Naive B cell (primary cell): ENCODE results near the gene EGFR. TPM values are rescaled to one million over a fixed set of nuclear protein-coding genes. Genes with fewer than 3 reads are reported as not detected.

Experiments used
- ATAC-seq, 2 donors: fragments of 150-1000 bp; cut with Tn5 transposase; 2 replicates each; pipeline ENCODE4 v1.10.0; 2021; ENCODE audit warnings: low read depth in 2 of 2, mild to moderate bottlenecking in 2 of 2, moderate library complexity in 2 of 2
- DNase-seq: peaks from one replicate; pipeline ENCODE4 v3.0.0; 2022
- H3K27ac Mint-ChIP-seq, 6 donors: one replicate each; pipeline ENCODE4 v1.8.0; 2020 to 2022; ENCODE audit warnings: mild to moderate bottlenecking in 6 of 6, mixed read lengths in 6 of 6, moderate library complexity in 5 of 6, inconsistent platforms in 2 of 6
- H3K27me3 Mint-ChIP-seq, 3 donors: one replicate each; pipeline ENCODE4 v1.8.0; 2021 to 2022; ENCODE audit warnings: mixed read lengths in 3 of 3, mild to moderate bottlenecking in 1 of 3
- H3K36me3 Mint-ChIP-seq, 2 donors: one replicate each; pipeline ENCODE4 v1.8.0; 2020 to 2022; ENCODE audit warnings: mixed read lengths in 2 of 2, inconsistent platforms in 1 of 2, mild to moderate bottlenecking in 1 of 2
- H3K4me1 Mint-ChIP-seq, 3 donors: one replicate each; pipeline ENCODE4 v1.8.0; 2020 to 2022; ENCODE audit warnings: mixed read lengths in 3 of 3, inconsistent platforms in 1 of 3, mild to moderate bottlenecking in 1 of 3, moderate library complexity in 1 of 3
- H3K4me3 Mint-ChIP-seq, 8 donors: one replicate each; pipeline ENCODE4 v1.8.0; 2020 to 2022; ENCODE audit warnings: mild to moderate bottlenecking in 8 of 8, mixed read lengths in 8 of 8, moderate library complexity in 8 of 8, inconsistent platforms in 2 of 8
- H3K9me3 Mint-ChIP-seq, 7 donors: one replicate each; pipeline ENCODE4 v1.8.0; 2020 to 2022; ENCODE audit warnings: mixed read lengths in 7 of 7, mild to moderate bottlenecking in 5 of 7, inconsistent platforms in 2 of 7, moderate library complexity in 1 of 7
- polyA plus RNA-seq, 6 donors: library from polyadenylated mRNA; unstranded; fragments of 300-500 nt; fragmentation: Illumina TruSeq; gene quantifications; one replicate each; pipeline ENCODE4 v1.2.3, GENCODE V29; 2021; ENCODE audit warnings: low read depth in 6 of 6

Gene EGFR
- polyA plus RNA-seq, 6 donors from 2014 or later, result not detected

DNA sequence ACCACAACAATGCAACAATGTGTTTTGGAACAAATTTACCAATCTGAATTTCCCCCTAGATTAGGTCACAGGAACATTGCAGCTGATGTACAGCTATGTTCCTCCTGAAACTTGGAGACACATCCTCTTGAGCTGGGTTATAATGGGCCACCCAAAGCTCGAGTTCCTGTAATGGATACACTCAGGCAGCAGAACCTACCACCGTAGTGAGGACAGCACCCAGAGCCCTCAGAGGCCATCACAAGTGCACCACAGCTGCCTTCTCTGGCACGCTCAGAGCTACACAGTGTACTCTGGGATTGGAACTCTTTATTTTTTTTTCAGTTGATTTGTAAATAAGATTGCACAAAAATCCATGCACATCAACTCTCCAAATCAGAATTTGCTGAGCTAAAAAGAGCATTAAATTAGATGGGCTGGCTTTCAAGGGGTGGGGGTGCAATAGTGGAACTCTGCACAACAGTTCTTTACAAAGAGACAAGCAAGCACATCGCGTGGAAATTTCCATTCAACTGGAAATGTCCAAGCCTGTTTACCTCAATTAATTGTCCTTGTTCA is 56.7 kb downstream of the EGFR start:
- ATAC-seq (no peak), DNase-seq (no peak)
- Mint-ChIP-seq H3K9me3 (peaks cover 0 to 3% (median 0%) of the 10 kb centered on the region in 7 donors), H3K27ac (no peak overlapping the region), H3K36me3 (no peaks in the 10 kb centered on the region), H3K27me3 (peaks cover 14 to 32% (median 15%) of the 10 kb centered on the region in 3 donors), H3K4me3 (no peak overlapping the region), H3K4me1 (peaks cover 7 to 15% (median 14%) of the 10 kb centered on the region in 3 donors)

DNA sequence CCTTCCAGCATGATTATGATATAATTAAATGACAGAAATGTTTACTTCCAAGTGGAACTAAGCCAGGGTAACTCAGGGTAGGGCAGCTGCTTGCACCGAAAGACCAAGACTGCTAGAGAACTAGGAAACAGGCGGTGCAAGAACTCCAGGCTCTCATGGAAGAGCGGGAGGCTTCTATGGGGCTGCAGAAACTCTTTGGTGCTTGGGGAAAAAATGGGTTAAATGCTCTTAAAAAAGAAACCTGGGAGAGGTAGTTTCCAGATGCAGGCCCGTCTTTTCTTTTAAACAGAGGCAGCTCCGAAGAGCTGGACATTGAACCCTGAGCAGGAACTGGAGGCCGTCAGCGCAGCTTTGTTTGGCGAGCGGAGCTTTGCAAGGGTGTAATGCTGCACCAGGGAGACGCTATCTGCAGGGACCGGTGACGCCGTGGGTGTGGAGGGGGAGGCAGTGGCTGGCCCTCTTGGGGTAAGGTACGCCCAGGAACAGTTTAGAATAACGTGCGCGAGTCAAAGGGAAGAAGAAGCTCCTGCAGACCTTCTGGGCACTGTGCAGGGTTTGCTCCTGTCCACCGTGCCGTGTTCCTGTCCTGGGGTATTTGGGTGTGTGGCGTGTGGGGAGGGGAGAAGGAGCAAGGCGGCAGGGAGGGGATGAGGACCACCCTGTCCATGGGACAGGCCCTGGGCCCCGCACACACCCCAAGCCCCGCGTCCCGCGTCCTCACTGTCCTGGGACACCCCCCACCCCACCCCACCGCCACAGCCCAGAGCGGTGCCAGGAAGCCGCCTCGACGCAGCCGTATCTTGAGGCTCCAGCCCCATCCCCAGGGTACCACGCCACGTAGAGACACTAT is 59.0 kb downstream of the EGFR start:
- Mint-ChIP-seq H3K9me3 (peaks cover 0 to 3% (median 0%) of the 10 kb centered on the region in 7 donors), H3K27ac (peak overlapping the region in 1 of 6 donors; percentile 4), H3K27me3 (peaks cover 21 to 43% (median 23%) of the 10 kb centered on the region in 3 donors), H3K4me1 (peaks cover 7 to 15% (median 13%) of the 10 kb centered on the region in 3 donors), H3K36me3 (no peaks in the 10 kb centered on the region), H3K4me3 (no peak overlapping the region)
- DNase-seq, result no peak
- ATAC-seq, result no peak

DNA sequence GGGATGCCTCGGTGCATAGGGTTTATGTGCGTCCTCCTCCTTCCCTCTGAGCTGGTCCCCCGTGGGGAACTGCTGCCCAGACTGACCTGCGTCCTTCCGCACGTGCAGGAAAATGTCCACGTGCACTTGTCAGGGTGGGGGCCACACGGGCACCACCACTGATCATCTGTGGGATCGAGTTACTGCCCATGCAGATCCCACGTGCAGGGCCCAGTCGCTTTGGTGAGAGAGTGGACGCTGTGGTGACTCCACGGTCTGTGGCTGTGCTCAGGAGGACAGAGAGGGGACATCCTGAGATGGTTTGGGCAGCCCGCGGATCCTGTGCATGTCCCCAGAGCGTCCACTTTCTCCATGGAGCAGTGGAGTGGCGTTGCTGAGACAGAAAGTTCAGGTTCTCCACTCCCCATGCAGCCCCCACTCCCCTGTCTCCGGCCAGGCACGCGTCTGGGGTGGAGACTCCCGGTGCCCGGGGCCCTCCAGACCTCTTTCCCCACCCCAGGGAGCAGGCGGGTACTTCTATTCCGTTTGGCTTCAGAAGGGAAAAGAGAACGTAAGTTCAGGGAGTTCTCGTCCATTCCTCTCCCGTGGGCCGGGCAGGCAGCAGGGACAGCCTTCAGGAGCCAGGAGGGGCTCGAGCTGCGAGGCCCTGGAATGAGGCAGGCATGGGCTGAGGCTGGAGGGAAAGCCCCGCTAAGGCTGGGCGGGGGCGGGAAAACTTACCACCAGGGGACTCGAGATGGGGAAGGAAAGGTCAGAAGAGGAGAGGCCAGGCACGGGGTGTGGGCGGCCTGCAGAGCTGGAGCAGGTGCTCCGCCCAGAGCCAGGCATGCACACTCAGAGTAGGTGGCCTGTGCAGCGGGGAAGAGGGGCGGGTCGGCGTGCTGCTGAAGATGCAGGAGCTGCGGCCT is 59.9 kb downstream of the EGFR start:
- ATAC-seq, result no peak
- H3K4me3 Mint-ChIP-seq, result no peak overlapping the region
- peaks cover 27 to 43% (median 30%) of the 10 kb centered on the region in 3 donors for H3K27me3 Mint-ChIP-seq
- no peak overlapping the region for H3K27ac Mint-ChIP-seq
- DNase-seq, result no peak
- H3K4me1 Mint-ChIP-seq, result peaks cover 4 to 9% (median 4%) of the 10 kb centered on the region in 3 donors
- no peaks in the 10 kb centered on the region for H3K36me3 Mint-ChIP-seq
- peaks cover 0 to 3% (median 0%) of the 10 kb centered on the region in 7 donors for H3K9me3 Mint-ChIP-seq

- DNase-seq (no peak), ATAC-seq (no peak)
- H3K9me3 Mint-ChIP-seq, result peaks cover 0 to 3% (median 0%) of the 10 kb centered on the region in 7 donors
- H3K27ac Mint-ChIP-seq, result no peak overlapping the region
- no peaks in the 10 kb centered on the region for H3K4me1 Mint-ChIP-seq
- peaks cover 37 to 44% (median 42%) of the 10 kb centered on the region in 3 donors for H3K27me3 Mint-ChIP-seq
- H3K4me3 Mint-ChIP-seq, result peak overlapping the region in 1 of 8 donors; percentile 17
- H3K36me3 Mint-ChIP-seq, result no peaks in the 10 kb centered on the region
These were observed 61.3 kb downstream of the EGFR start for GRCh38 chr7:55080000-55080623.

DNA sequence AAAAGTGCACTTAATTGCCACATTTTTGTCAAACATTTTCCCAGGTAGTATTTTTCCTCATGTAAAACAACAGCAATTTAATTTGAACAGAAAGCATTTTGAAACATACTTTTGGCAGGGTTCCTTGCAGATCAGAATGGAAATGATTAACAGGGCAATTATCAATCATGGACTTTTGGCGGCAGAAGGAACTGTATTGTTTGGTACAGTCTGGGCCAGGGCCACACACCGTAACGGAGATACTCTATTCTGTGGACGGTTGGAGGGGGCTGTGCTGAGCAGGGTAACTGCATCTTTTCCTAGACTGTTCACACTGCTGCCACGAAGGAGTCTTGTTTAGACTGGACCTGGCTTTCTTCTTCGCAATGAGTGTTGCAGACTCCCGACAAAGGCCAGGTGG is 62.3 kb downstream of the EGFR start:
- H3K9me3 Mint-ChIP-seq, result peaks cover 0 to 3% (median 0%) of the 10 kb centered on the region in 7 donors
- H3K4me1 Mint-ChIP-seq, result peaks cover 0 to 3% (median 1%) of the 10 kb centered on the region in 3 donors
- no peaks in the 10 kb centered on the region for H3K36me3 Mint-ChIP-seq
- no peak for ATAC-seq
- no peak for DNase-seq
- no peak overlapping the region for H3K27ac Mint-ChIP-seq
- H3K4me3 Mint-ChIP-seq, result no peak overlapping the region
- H3K27me3 Mint-ChIP-seq, result peaks cover 41 to 51% (median 48%) of the 10 kb centered on the region in 3 donors

GRCh38 chr7:55081472-55082227 is 62.8 kb downstream of the EGFR start:
- Mint-ChIP-seq H3K9me3 (peaks cover 0 to 3% (median 0%) of the 10 kb centered on the region in 7 donors), H3K27me3 (peaks cover 44 to 57% (median 54%) of the 10 kb centered on the region in 3 donors), H3K4me3 (no peak overlapping the region), H3K4me1 (peaks cover under 1 to 9% (median 7%) of the 10 kb centered on the region in 3 donors), H3K27ac (no peak overlapping the region), H3K36me3 (no peaks in the 10 kb centered on the region)
- DNase-seq (no peak), ATAC-seq (no peak)

DNA sequence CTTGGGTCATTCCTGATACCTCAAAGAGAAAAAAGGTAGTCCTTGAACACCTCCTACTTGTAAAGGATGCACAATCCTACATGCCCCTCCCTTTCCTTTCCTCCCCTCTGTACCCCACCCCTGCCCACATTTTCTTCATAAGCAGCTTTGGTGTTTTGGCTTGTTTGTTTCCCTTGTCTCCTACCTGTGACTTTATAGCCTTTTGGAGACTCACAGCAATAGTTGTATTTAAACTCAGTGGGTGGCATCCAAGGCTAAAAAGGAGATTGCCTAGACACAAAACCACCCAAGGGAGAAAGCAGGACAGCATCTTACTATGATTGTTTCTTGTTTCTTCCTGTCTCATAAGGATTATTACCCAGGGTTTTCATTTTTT is 63.4 kb downstream of the EGFR start:
- Mint-ChIP-seq H3K9me3 (peaks cover 0 to 3% (median 0%) of the 10 kb centered on the region in 7 donors), H3K36me3 (no peaks in the 10 kb centered on the region), H3K27ac (no peak overlapping the region), H3K4me3 (no peak overlapping the region), H3K27me3 (peaks cover 47 to 61% (median 60%) of the 10 kb centered on the region in 3 donors), H3K4me1 (peaks cover 2 to 13% (median 10%) of the 10 kb centered on the region in 3 donors)
- DNase-seq (no peak), ATAC-seq (no peak)

DNA sequence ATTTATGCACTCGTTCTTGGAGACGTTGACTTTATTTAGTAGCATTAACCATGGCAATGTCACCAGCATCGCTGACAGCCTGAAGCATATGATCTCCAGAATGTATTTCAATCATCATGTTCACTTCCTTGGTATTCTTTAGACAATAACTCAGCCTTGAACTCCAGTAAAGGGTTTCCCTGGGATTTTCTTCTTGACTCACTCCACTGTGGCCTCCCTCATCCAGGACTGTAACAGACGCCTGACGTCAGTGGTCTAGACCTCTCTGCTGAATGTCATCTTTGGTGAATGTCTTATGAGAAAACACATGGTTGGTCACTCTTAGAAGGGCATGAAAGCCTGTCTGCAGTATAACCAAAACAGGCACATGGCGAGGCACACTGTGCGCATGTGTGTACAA is 64.4 kb downstream of the EGFR start:
- H3K27ac Mint-ChIP-seq, result no peak overlapping the region
- peaks cover 3 to 13% (median 13%) of the 10 kb centered on the region in 3 donors for H3K4me1 Mint-ChIP-seq
- peaks cover 47 to 69% (median 63%) of the 10 kb centered on the region in 3 donors for H3K27me3 Mint-ChIP-seq
- ATAC-seq (no peak), DNase-seq (no peak)
- H3K36me3 Mint-ChIP-seq, result no peaks in the 10 kb centered on the region
- no peak overlapping the region for H3K4me3 Mint-ChIP-seq
- peaks cover 0 to 3% (median 0%) of the 10 kb centered on the region in 7 donors for H3K9me3 Mint-ChIP-seq

DNA sequence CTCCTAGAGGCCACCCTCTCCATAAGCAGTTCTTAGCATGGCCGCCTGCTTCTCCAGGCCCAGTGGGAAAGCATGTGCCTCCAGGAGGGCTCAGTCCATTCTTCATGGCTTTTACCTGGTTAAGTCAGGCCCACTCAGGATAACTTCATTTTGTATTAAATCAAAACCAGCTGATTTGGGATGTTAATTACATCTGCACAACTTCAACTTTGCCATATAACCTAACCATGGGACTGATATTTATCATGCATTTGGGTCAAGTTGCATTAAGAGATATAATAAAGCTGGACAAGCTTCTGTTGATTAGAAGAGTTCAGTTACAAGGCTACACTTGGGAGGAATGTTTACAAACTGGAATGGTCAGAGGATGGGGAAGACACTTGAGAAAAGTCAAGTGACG is 65.5 kb downstream of the EGFR start:
- Mint-ChIP-seq H3K9me3 (peaks cover 0 to 3% (median 0%) of the 10 kb centered on the region in 7 donors), H3K27ac (no peak overlapping the region), H3K4me1 (peaks cover 3 to 13% (median 13%) of the 10 kb centered on the region in 3 donors), H3K27me3 (peaks cover 50 to 66% (median 64%) of the 10 kb centered on the region in 3 donors), H3K4me3 (no peak overlapping the region), H3K36me3 (no peaks in the 10 kb centered on the region)
- no peak for DNase-seq
- ATAC-seq, result no peak

DNA sequence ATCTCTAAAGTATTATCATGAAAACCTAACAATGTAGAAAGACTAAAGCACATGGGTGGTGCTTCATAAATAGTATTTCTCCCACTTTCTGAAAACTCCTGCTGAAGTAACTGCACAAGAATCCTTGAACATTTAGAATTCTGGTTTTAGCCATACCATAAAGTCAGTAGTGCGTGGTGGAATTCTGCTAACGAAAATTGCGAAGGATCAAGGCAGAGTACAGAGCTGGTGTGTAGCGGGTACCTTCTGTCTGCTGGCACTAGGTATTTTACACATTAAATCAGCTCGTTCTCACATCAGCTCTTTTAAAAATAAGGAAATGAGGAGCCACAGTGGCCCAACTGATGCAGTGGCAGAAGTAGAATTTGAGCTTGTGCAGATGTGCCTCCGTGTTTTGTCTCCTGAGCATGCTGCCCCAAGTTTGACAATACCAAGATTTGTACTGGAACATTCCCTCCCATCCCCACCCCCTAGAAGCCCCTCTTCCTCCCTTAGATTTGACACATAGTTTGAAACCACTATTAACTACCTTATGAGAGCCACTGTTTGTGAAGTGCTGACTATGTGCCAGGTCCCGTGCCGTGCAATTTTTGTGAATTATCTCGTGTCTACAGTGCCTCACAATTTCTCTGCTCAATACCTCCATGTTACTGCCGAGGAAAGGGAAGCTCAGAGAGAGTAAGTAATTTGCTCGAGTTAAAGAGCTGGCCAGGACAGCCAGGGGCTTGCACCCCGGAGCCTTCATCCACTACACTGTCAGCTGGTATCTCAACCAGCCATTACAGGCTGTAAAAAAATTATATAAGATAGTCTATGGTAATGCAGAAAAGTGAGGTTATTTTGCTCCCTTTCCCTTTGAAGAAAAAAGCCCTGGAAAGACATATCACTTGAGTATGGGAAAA is 66.9 kb downstream of the EGFR start:
- peaks cover 3 to 13% (median 13%) of the 10 kb centered on the region in 3 donors for H3K4me1 Mint-ChIP-seq
- DNase-seq (no peak), ATAC-seq (no peak)
- no peaks in the 10 kb centered on the region for H3K36me3 Mint-ChIP-seq
- H3K4me3 Mint-ChIP-seq, result peak overlapping the region in 1 of 8 donors; percentile 0
- H3K27me3 Mint-ChIP-seq, result peaks cover 50 to 63% (median 62%) of the 10 kb centered on the region in 3 donors
- no peak overlapping the region for H3K27ac Mint-ChIP-seq
- H3K9me3 Mint-ChIP-seq, result peaks cover 0 to 2% (median 0%) of the 10 kb centered on the region in 7 donors

DNA sequence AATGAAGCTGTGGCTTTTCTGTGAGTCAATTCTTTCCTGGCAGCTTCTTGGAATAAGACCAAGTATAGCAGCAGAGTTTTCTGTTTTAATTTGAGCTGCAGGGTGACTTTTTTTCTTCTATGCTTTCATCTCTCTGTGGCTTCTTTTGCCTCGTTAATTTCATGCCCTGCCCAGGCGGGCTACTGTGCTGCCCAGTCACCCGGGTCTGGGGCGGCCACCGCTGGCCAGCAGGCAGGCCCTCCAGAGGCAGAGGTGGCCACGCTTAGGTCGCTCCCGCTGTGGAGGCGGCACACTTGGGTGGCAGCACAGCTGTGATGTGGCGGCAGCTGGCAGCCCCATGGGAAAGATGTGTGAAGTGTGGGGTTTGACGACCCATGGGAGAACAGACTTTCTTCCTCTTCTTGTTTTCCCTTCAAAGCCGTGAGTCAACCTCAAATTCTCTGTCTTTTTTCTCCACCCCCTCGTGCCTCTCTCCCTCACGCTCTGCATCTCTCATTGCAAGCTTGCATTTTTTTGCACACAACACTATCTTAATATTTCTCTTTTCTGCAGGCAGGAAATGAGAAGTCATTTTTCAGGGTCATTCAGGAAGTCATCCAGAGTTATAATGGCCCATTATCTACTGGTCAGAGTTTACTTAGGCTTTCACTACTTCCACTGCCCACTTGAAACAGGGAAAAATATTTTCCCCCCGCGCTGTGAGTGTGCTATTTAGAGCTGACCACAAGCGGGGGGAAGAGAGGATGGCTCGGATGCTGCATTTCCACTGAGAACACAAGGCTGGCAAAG is 67.8 kb downstream of the EGFR start:
- ATAC-seq (peak; percentile 71 to 78), DNase-seq (peak; percentile 5)
- H3K4me3 Mint-ChIP-seq, result peak overlapping the region in 2 of 8 donors; percentile 0 to 44
- H3K27me3 Mint-ChIP-seq, result peaks cover 52 to 71% (median 62%) of the 10 kb centered on the region in 3 donors
- H3K4me1 Mint-ChIP-seq, result peaks cover 3 to 13% (median 13%) of the 10 kb centered on the region in 3 donors
- H3K9me3 Mint-ChIP-seq, result peaks cover 0 to 2% (median 0%) of the 10 kb centered on the region in 7 donors
- peak overlapping the region in 2 of 6 donors; percentile 4 to 29 for H3K27ac Mint-ChIP-seq
- H3K36me3 Mint-ChIP-seq, result no peaks in the 10 kb centered on the region
